Peyer's patch (tissue), 4 donors: ENCODE data around the gene DERL3. TPM values are rescaled to one million over a fixed set of nuclear protein-coding genes. Genes with fewer than 3 reads are reported as not detected.

Experiments used
- DNase-seq, 3 donors: peaks; one replicate each; pipeline ENCODE4 v3.0.0-alpha.2; 2017 to 2019
- H3K27ac ChIP-seq, 4 donors: fragments of 200-600 bp; sonication (generic); one replicate each; pipeline ENCODE4 v1.5.1; 2016 to 2019
- H3K27me3 ChIP-seq, 2 donors: fragments of 200-600 bp; sonication (generic); one replicate each; pipeline ENCODE4 v1.5.1; 2019
- H3K36me3 ChIP-seq, 3 donors: fragments of 200-600 bp; sonication (generic); one replicate each; pipeline ENCODE4 v1.5.1; 2016 to 2019
- H3K4me1 ChIP-seq, 4 donors: fragments of 200-600 bp; sonication (generic); one replicate each; pipeline ENCODE4 v1.5.1; 2016 to 2019
- H3K4me3 ChIP-seq, 4 donors: fragments of 200-600 bp; sonication (generic); 1 replicate in 3 of 4; 2 replicates in 1 of 4; pipeline ENCODE4 v1.5.1; 2016 to 2019; ENCODE audit warnings: mild to moderate bottlenecking in 1 of 4
- H3K9me3 ChIP-seq, 4 donors: fragments of 200-600 bp; sonication (generic); one replicate each; pipeline ENCODE4 v1.5.1; 2016 to 2019; ENCODE audit warnings: mild to moderate bottlenecking in 1 of 4
- CTCF ChIP-seq, 6 experiments: fragments of 450-650 bp in 4 of 6; fragments of 200-600 bp in 2 of 6; sonication (generic) in 1 of 6; IDR thresholded peaks; one replicate each; pipeline ENCODE4 v1.5.1; 2017 to 2019; ENCODE audit warnings: antibody characterized with exemption in 6 of 6, mild to moderate bottlenecking in 3 of 6, moderate library complexity in 1 of 6
- POLR2A ChIP-seq, 2 donors: fragments of 450-650 bp; IDR thresholded peaks; one replicate each; pipeline ENCODE4 v1.5.1; 2017; ENCODE audit warnings: antibody characterized with exemption in 2 of 2, mild to moderate bottlenecking in 2 of 2, moderate library complexity in 2 of 2
- total RNA-seq, 4 donors: library from RNA; depleted of rRNA; stranded (reverse); fragments of >200 nt; gene quantifications; one replicate each; pipeline ENCODE4 v1.1.0, GENCODE V29; 2016

DERL3 gene
- total RNA-seq, 4 donors from 2014 or later, result 1.1 to 17.3 (median 3.4) TPM

- Histone ChIP-seq H3K4me3 (no peak overlapping the region), H3K27ac (peak overlapping the region; percentile 44 to 79 (median 64)), H3K9me3 (no peaks in the 10 kb centered on the region), H3K27me3 (no peaks in the 10 kb centered on the region), H3K4me1 (peaks cover 2 to 51% (median 30%) of the 10 kb centered on the region in 4 donors), H3K36me3 (no peaks in the 10 kb centered on the region)
- no peak for DNase-seq
- TF ChIP-seq CTCF (IDR thresholded peaks at IDR 0.05) (no peak), POLR2A (IDR thresholded peaks at IDR 0.05) (no peak)
Observed at GRCh38 chr22:23845265-23846080, 6.7 kb upstream of the DERL3 start.

GRCh38 chr22:23844739-23845202, 6.0 kb upstream of the DERL3 start:
- Histone ChIP-seq H3K27me3 (no peaks in the 10 kb centered on the region), H3K36me3 (no peaks in the 10 kb centered on the region), H3K9me3 (no peaks in the 10 kb centered on the region), H3K27ac (peak overlapping the region; percentile 44 to 79 (median 64)), H3K4me1 (peaks cover 2 to 49% (median 29%) of the 10 kb centered on the region in 4 donors), H3K4me3 (no peak overlapping the region)
- TF ChIP-seq POLR2A (IDR thresholded peaks at IDR 0.05), result no peak
- TF ChIP-seq CTCF (IDR thresholded peaks at IDR 0.05), result no peak
- no peak for DNase-seq

- Histone ChIP-seq H3K4me1 (peaks cover 2 to 42% (median 29%) of the 10 kb centered on the region in 4 donors), H3K9me3 (no peaks in the 10 kb centered on the region), H3K4me3 (no peak overlapping the region), H3K27me3 (no peaks in the 10 kb centered on the region), H3K27ac (peak overlapping the region in 1 of 4 donors; percentile 79), H3K36me3 (no peaks in the 10 kb centered on the region)
- DNase-seq, result no peak
- TF ChIP-seq CTCF (IDR thresholded peaks at IDR 0.05) (no peak), POLR2A (IDR thresholded peaks at IDR 0.05) (no peak)
Observed at GRCh38 chr22:23842599-23842998, 3.8 kb upstream of the DERL3 start.

- H3K27ac ChIP-seq, result peak overlapping the region in 1 of 4 donors; percentile 79
- no peaks in the 10 kb centered on the region for H3K36me3 ChIP-seq
Observed at GRCh38 chr22:23841736-23842445, 3.1 kb upstream of the DERL3 start.

GRCh38 chr22:23841292-23841691, 2.5 kb upstream of the DERL3 start:
- no peak for DNase-seq
- H3K36me3 ChIP-seq, result no peaks in the 10 kb centered on the region
- H3K9me3 ChIP-seq, result no peaks in the 10 kb centered on the region
- peak overlapping the region in 1 of 4 donors; percentile 79 for H3K27ac ChIP-seq
- H3K27me3 ChIP-seq, result no peaks in the 10 kb centered on the region
- no peak for TF ChIP-seq CTCF (IDR thresholded peaks at IDR 0.05)
- TF ChIP-seq POLR2A (IDR thresholded peaks at IDR 0.05), result no peak
- no peak overlapping the region for H3K4me3 ChIP-seq
- peaks cover 2 to 36% (median 30%) of the 10 kb centered on the region in 4 donors for H3K4me1 ChIP-seq

More at GRCh38 chr22:23841736-23842445, 3.1 kb upstream of the DERL3 start:
- H3K27me3 ChIP-seq, result no peaks in the 10 kb centered on the region
- DNase-seq, result peak in 1 of 3 donors; percentile 43
- H3K4me3 ChIP-seq, result no peak overlapping the region
- H3K4me1 ChIP-seq, result peaks cover 2 to 37% (median 32%) of the 10 kb centered on the region in 4 donors
- TF ChIP-seq POLR2A (IDR thresholded peaks at IDR 0.05), result no peak
- TF ChIP-seq CTCF (IDR thresholded peaks at IDR 0.05), result no peak
- H3K9me3 ChIP-seq, result no peaks in the 10 kb centered on the region
